Embryonic facial prominence (tissue), 1 donor: ENCODE results near the gene ARL4D.
"Not testable (repeated sequence)": the region's sequence is repeated elsewhere in the genome, so short reads cannot be mapped to it uniquely, and the experiment has no call there.

Experiments used
- DNase-seq: peaks from one replicate; pipeline ENCODE4 v3.0.0-alpha.2; 2016; ENCODE audit errors: extremely low spot score

The ARL4D gene

GRCh38 chr17:43369986-43370385 is 28.8 kb upstream of the ARL4D start:
- DNase-seq, result no peak

DNA sequence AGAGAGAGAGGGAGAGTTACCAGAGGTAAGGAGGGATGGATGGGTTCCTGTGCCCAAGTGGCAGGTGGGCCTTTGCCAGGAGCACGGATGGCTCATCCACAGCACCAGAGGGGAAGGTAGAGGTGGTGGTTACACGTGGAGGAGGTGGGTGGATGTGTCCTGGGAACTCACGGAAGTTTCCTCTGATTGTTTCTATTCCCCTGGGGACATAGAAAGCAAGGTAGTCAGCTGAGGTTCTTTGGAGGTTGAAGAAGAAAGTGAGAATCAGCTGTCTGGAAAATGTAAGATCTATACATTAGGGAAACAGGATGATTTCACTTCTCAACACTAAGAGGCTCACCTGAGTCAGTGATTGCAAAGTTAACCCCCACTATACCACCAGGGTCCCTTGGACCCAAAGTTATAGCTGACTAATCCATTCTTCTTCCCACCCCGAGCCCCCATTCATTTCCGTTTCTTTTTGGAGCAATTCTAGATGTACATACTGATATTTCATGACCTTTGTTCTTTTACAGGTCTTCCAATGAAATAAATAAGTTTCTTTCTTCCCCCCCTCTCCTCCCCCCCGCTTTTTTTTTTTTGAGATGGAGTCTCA is 27.5 kb upstream of the ARL4D start:
- no peak for DNase-seq

- no peak for DNase-seq
Observed at GRCh38 chr17:43372273-43372911, 26.4 kb upstream of the ARL4D start.

- no peak for DNase-seq
Observed at GRCh38 chr17:43373356-43373755, 25.4 kb upstream of the ARL4D start.

- not testable (repeated sequence) for DNase-seq
Observed at GRCh38 chr17:43375915-43376314, 22.9 kb upstream of the ARL4D start.

GRCh38 chr17:43377056-43377810 is 21.6 kb upstream of the ARL4D start:
- no peak for DNase-seq

DNA sequence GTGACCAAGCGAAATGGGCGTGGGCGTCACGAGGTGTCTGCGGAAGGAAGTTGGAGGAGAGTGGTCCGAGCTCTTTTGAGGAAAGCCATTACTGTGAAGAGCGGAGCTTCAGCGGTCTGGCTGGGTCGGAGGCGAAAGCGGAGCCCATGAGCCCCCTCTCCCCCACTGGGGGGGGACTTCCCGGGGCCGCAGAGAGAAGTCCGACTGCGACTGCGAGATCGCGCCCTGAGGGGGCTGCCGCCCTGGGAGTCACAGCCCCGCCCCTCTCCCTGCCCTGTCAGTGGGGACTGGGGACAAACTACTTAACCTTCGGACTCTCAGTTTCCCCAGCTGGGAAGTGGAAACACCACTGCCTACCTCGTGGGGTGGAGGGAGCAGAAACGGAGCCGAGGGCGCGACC is 20.0 kb upstream of the ARL4D start:
- DNase-seq, result no peak

DNA sequence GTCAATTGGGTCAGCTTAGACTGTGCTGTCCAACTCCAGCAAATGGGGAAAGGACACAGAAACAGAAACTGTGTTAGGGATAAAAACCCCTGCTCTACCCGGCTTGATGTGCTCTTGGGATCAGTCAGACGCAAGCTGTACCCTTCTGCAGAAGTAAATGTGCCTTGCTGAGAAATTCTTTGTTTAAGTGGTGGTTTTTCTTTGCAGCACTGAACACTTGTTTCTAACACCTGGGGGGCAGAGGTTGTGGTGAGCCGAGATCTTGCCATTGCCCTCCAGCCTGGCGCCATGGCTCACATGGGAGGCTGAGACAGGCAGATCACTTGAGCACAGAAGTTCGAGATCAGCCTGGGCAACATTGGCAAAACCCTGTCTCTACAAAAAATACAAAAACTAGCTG is 18.5 kb upstream of the ARL4D start:
- no peak for DNase-seq

GRCh38 chr17:43381204-43381603 is 17.6 kb upstream of the ARL4D start:
- DNase-seq, result no peak

- no peak for DNase-seq
Observed at GRCh38 chr17:43381621-43382020, 17.2 kb upstream of the ARL4D start.

GRCh38 chr17:43382776-43383175 is 16.0 kb upstream of the ARL4D start:
- DNase-seq, result no peak

DNA sequence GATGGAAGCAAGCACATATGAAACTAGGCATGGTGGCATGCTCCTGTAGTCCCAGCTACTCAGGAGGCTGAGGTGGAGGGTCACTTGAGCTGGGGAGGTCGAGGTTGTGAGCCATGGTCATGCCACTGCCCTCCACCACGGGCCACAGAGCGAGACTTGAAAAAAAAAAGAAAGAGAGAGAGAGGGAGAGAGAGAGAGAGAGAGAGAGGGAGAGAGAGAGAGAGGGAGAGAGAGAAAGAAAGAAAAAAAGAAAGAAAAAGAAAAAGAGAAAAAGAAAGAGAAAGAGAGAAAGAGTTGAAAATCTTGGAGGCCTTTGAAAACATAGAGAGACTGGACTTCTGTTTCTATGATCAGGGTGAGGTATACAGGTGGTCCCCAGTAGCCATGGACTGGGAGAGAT is 15.4 kb upstream of the ARL4D start:
- DNase-seq, result no peak

GRCh38 chr17:43383826-43384475 is 14.8 kb upstream of the ARL4D start:
- DNase-seq, result no peak

DNA sequence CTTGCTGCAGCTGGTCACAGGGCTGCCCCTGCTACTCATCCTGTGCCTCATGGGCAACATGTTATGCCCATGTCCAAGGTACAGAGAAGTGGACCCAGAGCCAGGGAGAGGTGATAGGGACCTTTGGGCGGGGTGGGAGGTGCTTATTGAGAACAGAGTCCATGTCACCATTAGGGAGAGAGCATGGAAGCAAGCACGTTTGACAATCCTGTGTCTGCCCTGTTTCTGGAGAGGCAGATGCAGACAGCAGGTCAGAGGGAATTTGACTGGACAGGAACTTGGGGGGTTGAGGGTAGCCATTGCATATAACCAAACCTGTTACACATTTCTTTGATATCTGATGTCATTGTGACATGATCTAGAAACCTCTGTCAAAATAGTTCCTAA is 14.3 kb upstream of the ARL4D start:
- DNase-seq, result no peak

- no peak for DNase-seq
Observed at GRCh38 chr17:43385046-43385831, 13.6 kb upstream of the ARL4D start.

DNA sequence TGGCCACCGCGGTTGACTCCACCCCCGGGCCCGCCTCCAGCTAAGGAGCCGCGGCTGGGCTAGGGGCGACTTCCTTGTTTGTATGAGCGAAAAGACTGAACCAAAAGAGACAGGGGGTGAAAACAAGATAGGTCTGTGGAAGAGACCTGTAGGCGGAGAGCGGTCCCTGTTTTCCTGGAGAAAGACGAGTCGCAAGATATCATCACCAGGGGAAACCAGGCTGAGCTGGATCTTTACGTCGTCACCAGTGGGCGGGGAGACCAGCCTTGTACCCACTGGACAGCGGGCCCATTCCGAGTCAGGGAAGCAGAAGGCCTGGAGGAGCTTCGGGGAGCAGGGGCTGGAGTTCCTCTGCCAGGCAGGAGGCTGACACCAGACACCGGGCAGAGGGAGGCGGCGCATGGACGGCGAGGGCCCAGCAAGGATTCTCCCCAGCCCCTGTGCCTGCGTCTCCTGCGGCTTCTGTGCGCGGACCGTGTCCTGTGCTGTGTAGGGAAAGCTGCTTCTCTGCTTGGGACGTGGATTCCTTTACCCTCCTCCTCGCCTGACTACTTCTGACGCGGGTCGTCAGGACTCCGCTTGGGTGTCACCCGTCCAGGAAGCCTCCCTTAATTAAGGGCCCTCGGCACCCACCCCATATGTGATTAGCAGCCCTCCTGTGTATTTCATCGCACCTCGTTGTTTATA is 10.3 kb upstream of the ARL4D start:
- peak; percentile 81 for DNase-seq

- peak; percentile 72 for DNase-seq
Observed at GRCh38 chr17:43389046-43389947, 9.5 kb upstream of the ARL4D start.

- no peak for DNase-seq
Observed at GRCh38 chr17:43392397-43392796, 6.4 kb upstream of the ARL4D start.

DNA sequence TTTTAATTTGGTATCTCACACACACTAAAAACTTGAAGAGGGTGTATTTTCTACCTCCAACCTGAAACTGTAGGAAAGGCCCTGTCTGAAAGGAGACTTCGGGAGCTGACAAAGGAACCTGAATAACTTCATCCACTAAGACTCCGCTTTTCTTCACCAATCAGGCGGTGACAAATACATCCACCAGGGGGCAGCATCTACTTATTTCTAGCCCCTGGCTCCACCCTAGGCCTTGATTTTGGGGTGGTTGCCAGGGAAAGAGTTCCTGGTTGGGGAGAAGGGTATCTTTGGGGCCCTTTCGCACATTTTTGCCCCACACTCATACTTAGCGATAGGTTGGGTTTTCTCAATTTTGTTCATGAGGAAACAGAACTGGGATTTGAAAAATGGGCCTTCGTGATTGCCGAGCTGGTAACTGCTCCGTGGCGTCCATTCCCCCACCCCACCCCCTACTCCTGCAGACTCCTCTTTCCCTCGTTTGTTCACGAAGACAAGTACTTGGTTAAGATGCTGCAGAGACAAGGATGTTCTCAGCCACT is 4.8 kb upstream of the ARL4D start:
- peak; percentile 77 for DNase-seq

- DNase-seq, result not testable (repeated sequence)
Observed at GRCh38 chr17:43394696-43395095, 4.1 kb upstream of the ARL4D start.
